H1 (cell line): ENCODE results near the gene TPM1. TPM values are rescaled to one million over a fixed set of nuclear protein-coding genes. Genes with fewer than 3 reads are reported as not detected.

ENCODE experiments used
- CEBPB ChIP-seq: IDR thresholded peaks from 2 replicates; pipeline ENCODE4 v1.6.1; 2012; ENCODE audit warnings: low read depth, low read length
- polyA plus RNA-seq, 7 experiments: library from polyadenylated mRNA; depleted of rRNA in 3 of 7; stranded (reverse) in 5 of 7; unstranded in 2 of 7; fragments of >200 nt in 5 of 7; fragments of 200-250 nt in 2 of 7; gene quantifications; 1 replicate in 5 of 7; 2 replicates in 1 of 7; 4 replicates in 1 of 7; pipeline versions ENCODE4 v1.2.1 to v1.2.3, GENCODE V29; 2011 to 2013; ENCODE audit warnings: missing spikeins in 2 of 7, mixed read lengths in 2 of 7
- total RNA-seq: library from RNA; stranded (reverse); fragmentation: NEBNext Ultra II Directional; extraction: Animal tissue kit (Norgen Biotek cat#: 25700); gene quantifications from 2 replicates; pipeline ENCODE4 v1.2.1, GENCODE V29; 2021
- TF ChIP-seq, protein P1 (sequence below): fragments of 300-600 bp; sonication (generic); IDR thresholded peaks from 2 replicates; pipeline ENCODE4 v1.7.1; 2012; ENCODE audit warnings: low read length, moderate library complexity, mild to moderate bottlenecking, inconsistent platforms; ENCODE audit not compliant: insufficient replicate concordance

TPM1 gene
- total and polyA plus RNA-seq, 2 of the 8 experiments (the other 6 are each of a cell fraction or from before 2014, with no cell fraction given) = 258 to 579 TPM

DNA sequence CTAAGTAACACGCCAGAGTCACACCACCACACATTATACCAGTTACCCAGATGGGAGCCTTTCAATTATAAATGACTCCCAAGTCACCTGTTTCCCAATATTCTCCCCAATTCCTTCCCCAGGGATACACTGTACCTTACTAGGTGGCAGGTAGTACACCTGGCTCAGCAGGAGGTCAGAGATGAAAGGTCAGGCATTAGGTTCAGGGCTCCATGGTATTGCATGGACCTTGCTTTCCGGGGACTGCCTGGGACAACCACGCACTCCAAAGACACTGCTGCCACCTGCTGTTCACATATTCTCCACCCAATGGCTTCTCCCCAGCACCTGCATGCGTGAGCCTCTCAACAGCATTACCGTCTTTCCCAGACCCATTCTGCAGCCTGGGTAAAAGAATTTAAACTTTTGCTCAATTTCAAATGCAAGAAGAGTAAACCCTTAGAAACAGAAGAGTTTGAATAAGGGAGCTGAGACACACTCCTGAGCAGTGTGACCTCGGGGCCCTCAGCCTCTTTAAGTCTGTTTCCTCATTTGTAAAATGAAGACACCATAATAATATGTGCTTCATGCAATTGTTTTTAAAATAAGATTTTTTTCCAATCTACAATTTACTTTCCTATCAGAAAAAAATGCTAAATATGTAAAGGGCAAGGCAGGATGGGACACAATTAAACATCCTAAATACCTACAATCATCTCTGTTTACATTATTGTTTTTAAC lies 51.1 kb downstream of the TPM1 start (continued):
- TF ChIP-seq, protein P1, sequence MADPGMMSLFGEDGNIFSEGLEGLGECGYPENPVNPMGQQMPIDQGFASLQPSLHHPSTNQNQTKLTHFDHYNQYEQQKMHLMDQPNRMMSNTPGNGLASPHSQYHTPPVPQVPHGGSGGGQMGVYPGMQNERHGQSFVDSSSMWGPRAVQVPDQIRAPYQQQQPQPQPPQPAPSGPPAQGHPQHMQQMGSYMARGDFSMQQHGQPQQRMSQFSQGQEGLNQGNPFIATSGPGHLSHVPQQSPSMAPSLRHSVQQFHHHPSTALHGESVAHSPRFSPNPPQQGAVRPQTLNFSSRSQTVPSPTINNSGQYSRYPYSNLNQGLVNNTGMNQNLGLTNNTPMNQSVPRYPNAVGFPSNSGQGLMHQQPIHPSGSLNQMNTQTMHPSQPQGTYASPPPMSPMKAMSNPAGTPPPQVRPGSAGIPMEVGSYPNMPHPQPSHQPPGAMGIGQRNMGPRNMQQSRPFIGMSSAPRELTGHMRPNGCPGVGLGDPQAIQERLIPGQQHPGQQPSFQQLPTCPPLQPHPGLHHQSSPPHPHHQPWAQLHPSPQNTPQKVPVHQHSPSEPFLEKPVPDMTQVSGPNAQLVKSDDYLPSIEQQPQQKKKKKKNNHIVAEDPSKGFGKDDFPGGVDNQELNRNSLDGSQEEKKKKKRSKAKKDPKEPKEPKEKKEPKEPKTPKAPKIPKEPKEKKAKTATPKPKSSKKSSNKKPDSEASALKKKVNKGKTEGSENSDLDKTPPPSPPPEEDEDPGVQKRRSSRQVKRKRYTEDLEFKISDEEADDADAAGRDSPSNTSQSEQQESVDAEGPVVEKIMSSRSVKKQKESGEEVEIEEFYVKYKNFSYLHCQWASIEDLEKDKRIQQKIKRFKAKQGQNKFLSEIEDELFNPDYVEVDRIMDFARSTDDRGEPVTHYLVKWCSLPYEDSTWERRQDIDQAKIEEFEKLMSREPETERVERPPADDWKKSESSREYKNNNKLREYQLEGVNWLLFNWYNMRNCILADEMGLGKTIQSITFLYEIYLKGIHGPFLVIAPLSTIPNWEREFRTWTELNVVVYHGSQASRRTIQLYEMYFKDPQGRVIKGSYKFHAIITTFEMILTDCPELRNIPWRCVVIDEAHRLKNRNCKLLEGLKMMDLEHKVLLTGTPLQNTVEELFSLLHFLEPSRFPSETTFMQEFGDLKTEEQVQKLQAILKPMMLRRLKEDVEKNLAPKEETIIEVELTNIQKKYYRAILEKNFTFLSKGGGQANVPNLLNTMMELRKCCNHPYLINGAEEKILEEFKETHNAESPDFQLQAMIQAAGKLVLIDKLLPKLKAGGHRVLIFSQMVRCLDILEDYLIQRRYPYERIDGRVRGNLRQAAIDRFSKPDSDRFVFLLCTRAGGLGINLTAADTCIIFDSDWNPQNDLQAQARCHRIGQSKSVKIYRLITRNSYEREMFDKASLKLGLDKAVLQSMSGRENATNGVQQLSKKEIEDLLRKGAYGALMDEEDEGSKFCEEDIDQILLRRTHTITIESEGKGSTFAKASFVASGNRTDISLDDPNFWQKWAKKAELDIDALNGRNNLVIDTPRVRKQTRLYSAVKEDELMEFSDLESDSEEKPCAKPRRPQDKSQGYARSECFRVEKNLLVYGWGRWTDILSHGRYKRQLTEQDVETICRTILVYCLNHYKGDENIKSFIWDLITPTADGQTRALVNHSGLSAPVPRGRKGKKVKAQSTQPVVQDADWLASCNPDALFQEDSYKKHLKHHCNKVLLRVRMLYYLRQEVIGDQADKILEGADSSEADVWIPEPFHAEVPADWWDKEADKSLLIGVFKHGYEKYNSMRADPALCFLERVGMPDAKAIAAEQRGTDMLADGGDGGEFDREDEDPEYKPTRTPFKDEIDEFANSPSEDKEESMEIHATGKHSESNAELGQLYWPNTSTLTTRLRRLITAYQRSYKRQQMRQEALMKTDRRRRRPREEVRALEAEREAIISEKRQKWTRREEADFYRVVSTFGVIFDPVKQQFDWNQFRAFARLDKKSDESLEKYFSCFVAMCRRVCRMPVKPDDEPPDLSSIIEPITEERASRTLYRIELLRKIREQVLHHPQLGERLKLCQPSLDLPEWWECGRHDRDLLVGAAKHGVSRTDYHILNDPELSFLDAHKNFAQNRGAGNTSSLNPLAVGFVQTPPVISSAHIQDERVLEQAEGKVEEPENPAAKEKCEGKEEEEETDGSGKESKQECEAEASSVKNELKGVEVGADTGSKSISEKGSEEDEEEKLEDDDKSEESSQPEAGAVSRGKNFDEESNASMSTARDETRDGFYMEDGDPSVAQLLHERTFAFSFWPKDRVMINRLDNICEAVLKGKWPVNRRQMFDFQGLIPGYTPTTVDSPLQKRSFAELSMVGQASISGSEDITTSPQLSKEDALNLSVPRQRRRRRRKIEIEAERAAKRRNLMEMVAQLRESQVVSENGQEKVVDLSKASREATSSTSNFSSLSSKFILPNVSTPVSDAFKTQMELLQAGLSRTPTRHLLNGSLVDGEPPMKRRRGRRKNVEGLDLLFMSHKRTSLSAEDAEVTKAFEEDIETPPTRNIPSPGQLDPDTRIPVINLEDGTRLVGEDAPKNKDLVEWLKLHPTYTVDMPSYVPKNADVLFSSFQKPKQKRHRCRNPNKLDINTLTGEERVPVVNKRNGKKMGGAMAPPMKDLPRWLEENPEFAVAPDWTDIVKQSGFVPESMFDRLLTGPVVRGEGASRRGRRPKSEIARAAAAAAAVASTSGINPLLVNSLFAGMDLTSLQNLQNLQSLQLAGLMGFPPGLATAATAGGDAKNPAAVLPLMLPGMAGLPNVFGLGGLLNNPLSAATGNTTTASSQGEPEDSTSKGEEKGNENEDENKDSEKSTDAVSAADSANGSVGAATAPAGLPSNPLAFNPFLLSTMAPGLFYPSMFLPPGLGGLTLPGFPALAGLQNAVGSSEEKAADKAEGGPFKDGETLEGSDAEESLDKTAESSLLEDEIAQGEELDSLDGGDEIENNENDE = no peak
- 0 out of 2 replicates have a peak, but pooled peaks have one; percentile 2 for TF ChIP-seq CEBPB
